Activated naive CD4-positive, alpha-beta T cell treated with anti-CD3 and anti-CD28 coated beads, Interleukin-2, amount 50 U/mL, for 24 hours (primary cell): Measurements from ENCODE around the gene RALB.
A peak's percentile ranks its signal among the peaks of the same experiment; 100 is the strongest.

ENCODE experiments used
- H3K27ac Mint-ChIP-seq: one replicate; pipeline ENCODE4 v1.8.0; 2021; ENCODE audit warnings: mild to moderate bottlenecking, mixed read lengths
- H3K27me3 Mint-ChIP-seq: one replicate; pipeline ENCODE4 v1.8.0; 2021; ENCODE audit warnings: mixed read lengths
- H3K36me3 Mint-ChIP-seq: one replicate; pipeline ENCODE4 v1.8.0; 2021; ENCODE audit warnings: mixed read lengths
- H3K4me1 Mint-ChIP-seq: one replicate; pipeline ENCODE4 v1.8.0; 2021; ENCODE audit warnings: mixed read lengths
- H3K4me3 Mint-ChIP-seq: one replicate; pipeline ENCODE4 v1.8.0; 2021; ENCODE audit warnings: mild to moderate bottlenecking, mixed read lengths
- H3K9me3 Mint-ChIP-seq: one replicate; pipeline ENCODE4 v1.8.0; 2021; ENCODE audit warnings: mixed read lengths

The RALB gene

GRCh38 chr2:120334068-120334467 lies 81.4 kb downstream of the RALB start:
- H3K36me3 Mint-ChIP-seq, result no peaks in the 10 kb centered on the region
- no peaks in the 10 kb centered on the region for H3K4me1 Mint-ChIP-seq
- H3K27me3 Mint-ChIP-seq, result peaks cover 14% of the 10 kb centered on the region
- H3K9me3 Mint-ChIP-seq, result no peaks in the 10 kb centered on the region
- no peak overlapping the region for H3K4me3 Mint-ChIP-seq
- no peak overlapping the region for H3K27ac Mint-ChIP-seq

GRCh38 chr2:120336749-120337148 lies 84.1 kb downstream of the RALB start:
- Mint-ChIP-seq H3K36me3 (no peaks in the 10 kb centered on the region), H3K4me1 (no peaks in the 10 kb centered on the region), H3K9me3 (no peaks in the 10 kb centered on the region), H3K4me3 (no peak overlapping the region), H3K27me3 (peaks cover 20% of the 10 kb centered on the region), H3K27ac (no peak overlapping the region)

GRCh38 chr2:120338015-120338414 lies 85.4 kb downstream of the RALB start:
- Mint-ChIP-seq H3K4me3 (no peak overlapping the region), H3K9me3 (no peaks in the 10 kb centered on the region), H3K27me3 (peaks cover 28% of the 10 kb centered on the region)

GRCh38 chr2:120341977-120342376 lies 89.3 kb downstream of the RALB start:
- H3K4me3 Mint-ChIP-seq, result no peak overlapping the region
- no peaks in the 10 kb centered on the region for H3K36me3 Mint-ChIP-seq

More at GRCh38 chr2:120338015-120338414, 85.4 kb downstream of the RALB start:
- Mint-ChIP-seq H3K4me1 (peaks cover 5% of the 10 kb centered on the region), H3K36me3 (no peaks in the 10 kb centered on the region), H3K27ac (no peak overlapping the region)

GRCh38 chr2:120342446-120342845 lies 89.8 kb downstream of the RALB start:
- H3K36me3 Mint-ChIP-seq, result no peaks in the 10 kb centered on the region
- H3K4me3 Mint-ChIP-seq, result no peak overlapping the region
- peaks cover 31% of the 10 kb centered on the region for H3K27me3 Mint-ChIP-seq
- H3K27ac Mint-ChIP-seq, result no peak overlapping the region
- H3K4me1 Mint-ChIP-seq, result peaks cover 18% of the 10 kb centered on the region
- no peaks in the 10 kb centered on the region for H3K9me3 Mint-ChIP-seq

More at GRCh38 chr2:120341977-120342376, 89.3 kb downstream of the RALB start:
- Mint-ChIP-seq H3K27ac (no peak overlapping the region), H3K4me1 (peaks cover 14% of the 10 kb centered on the region), H3K9me3 (no peaks in the 10 kb centered on the region), H3K27me3 (peaks cover 27% of the 10 kb centered on the region)

GRCh38 chr2:120343100-120343432 lies 90.4 kb downstream of the RALB start:
- peak overlapping the region; percentile 62 for H3K4me3 Mint-ChIP-seq
- H3K27me3 Mint-ChIP-seq, result peaks cover 35% of the 10 kb centered on the region
- H3K9me3 Mint-ChIP-seq, result no peaks in the 10 kb centered on the region
- no peak overlapping the region for H3K27ac Mint-ChIP-seq
- H3K4me1 Mint-ChIP-seq, result peaks cover 22% of the 10 kb centered on the region
- no peaks in the 10 kb centered on the region for H3K36me3 Mint-ChIP-seq

- no peaks in the 10 kb centered on the region for H3K36me3 Mint-ChIP-seq
- peaks cover 31% of the 10 kb centered on the region for H3K27me3 Mint-ChIP-seq
- H3K4me3 Mint-ChIP-seq, result peak overlapping the region; percentile 62
- peaks cover 22% of the 10 kb centered on the region for H3K4me1 Mint-ChIP-seq
- H3K9me3 Mint-ChIP-seq, result no peaks in the 10 kb centered on the region
- no peak overlapping the region for H3K27ac Mint-ChIP-seq
Measured at GRCh38 chr2:120343433-120344105, 90.9 kb downstream of the RALB start.
